Effector memory CD4-positive, alpha-beta T cell (primary cell): ENCODE data around the gene FNDC1.
"Not testable (repeated sequence)": the region's sequence is repeated elsewhere in the genome, so short reads cannot be mapped to it uniquely, and the experiment has no call there.

Experiments
- DNase-seq, 3 donors: peaks; one replicate each; pipeline ENCODE4 v3.0.0-alpha.2; 2020
- H3K27ac ChIP-seq: 2 replicates; pipeline ENCODE4 v1.7.0; 2013; ENCODE audit warnings: mild to moderate bottlenecking, low read length, moderate library complexity; ENCODE audit not compliant: insufficient read depth, poor library complexity, severe bottlenecking
- H3K27me3 ChIP-seq: replicated peaks from 2 replicates; pipeline ENCODE4 v1.7.0; 2013; ENCODE audit warnings: mild to moderate bottlenecking, low read length; ENCODE audit not compliant: insufficient read depth, control insufficient read depth, poor library complexity, severe bottlenecking
- H3K36me3 ChIP-seq: 2 replicates; pipeline ENCODE4 v1.7.0; 2013; ENCODE audit warnings: mild to moderate bottlenecking, low read length, moderate library complexity; ENCODE audit not compliant: control insufficient read depth, insufficient read depth
- H3K4me1 ChIP-seq: 2 replicates; pipeline ENCODE4 v1.7.0; 2013; ENCODE audit warnings: low read length, mild to moderate bottlenecking; ENCODE audit not compliant: control insufficient read depth, insufficient read depth, poor library complexity, severe bottlenecking
- H3K4me3 ChIP-seq: 2 replicates; pipeline ENCODE4 v1.7.0; 2013; ENCODE audit warnings: low read length, low read depth, mild to moderate bottlenecking; ENCODE audit not compliant: insufficient read depth, poor library complexity, severe bottlenecking
- H3K9me3 ChIP-seq: 2 replicates; pipeline ENCODE4 v1.7.0; 2013; ENCODE audit warnings: mild to moderate bottlenecking, low read length, moderate library complexity; ENCODE audit not compliant: control insufficient read depth
- total RNA-seq, 3 donors: gene quantifications; one replicate each; lab custom pipeline; 2026; lab: John Stamatoyannopoulos, UW

The FNDC1 gene
- total RNA-seq = 0 reads per million in 3 donors

- DNase-seq = peak; percentile 15 to 24 (median 19)
- peaks cover 31% of the 10 kb centered on the region for H3K27me3 ChIP-seq
Measured at GRCh38 chr6:159169193-159169555, at the start of gene FNDC1. FNDC1 (plus strand) TSS chr6:159169400; CDS start chr6:159169597, 197 bp downstream.

GRCh38 chr6:159119791-159120190, 49.4 kb upstream of the FNDC1 start:
- Histone ChIP-seq H3K4me3 (no peak overlapping the region), H3K27me3 (no peaks in the 10 kb centered on the region), H3K27ac (no peak overlapping the region), H3K4me1 (no peaks in the 10 kb centered on the region), H3K36me3 (no peaks in the 10 kb centered on the region), H3K9me3 (no peaks in the 10 kb centered on the region)
- DNase-seq = no peak

More at GRCh38 chr6:159169193-159169555, at the start of gene FNDC1:
- H3K4me1 ChIP-seq = peaks cover 13% of the 10 kb centered on the region
- H3K27ac ChIP-seq = no peak within 1 kb of the TSS
- H3K9me3 ChIP-seq = no peaks in the 10 kb centered on the region
- peak within 1 kb of the TSS; percentile 47 for H3K4me3 ChIP-seq
- H3K36me3 ChIP-seq = no peaks in the 10 kb centered on the region

DNA sequence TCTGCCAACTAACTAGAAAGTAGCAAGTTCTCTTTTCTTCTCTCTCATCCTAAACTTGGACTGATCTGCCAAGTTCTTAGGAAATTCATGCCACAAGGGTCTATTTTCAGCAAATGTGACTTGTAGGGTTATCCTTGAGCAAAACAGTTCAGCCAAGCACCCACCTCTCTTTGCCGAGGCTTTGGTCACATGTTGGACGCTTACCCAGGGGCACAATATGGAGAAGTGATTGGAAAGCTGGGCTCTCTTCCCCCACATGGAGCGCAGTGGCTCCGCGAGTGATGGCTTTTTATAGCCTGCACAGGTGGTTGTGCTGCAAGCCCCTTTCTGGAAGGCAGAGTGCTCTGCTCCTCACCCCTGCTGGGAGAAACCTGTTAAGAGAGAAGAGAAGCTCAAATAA, 47.7 kb upstream of the FNDC1 start:
- Histone ChIP-seq H3K4me3 (no peak overlapping the region), H3K27ac (no peak overlapping the region), H3K36me3 (no peaks in the 10 kb centered on the region), H3K27me3 (no peaks in the 10 kb centered on the region), H3K9me3 (no peaks in the 10 kb centered on the region), H3K4me1 (no peaks in the 10 kb centered on the region)
- DNase-seq = no peak

GRCh38 chr6:159122453-159122852, 46.7 kb upstream of the FNDC1 start:
- DNase-seq = no peak

DNA sequence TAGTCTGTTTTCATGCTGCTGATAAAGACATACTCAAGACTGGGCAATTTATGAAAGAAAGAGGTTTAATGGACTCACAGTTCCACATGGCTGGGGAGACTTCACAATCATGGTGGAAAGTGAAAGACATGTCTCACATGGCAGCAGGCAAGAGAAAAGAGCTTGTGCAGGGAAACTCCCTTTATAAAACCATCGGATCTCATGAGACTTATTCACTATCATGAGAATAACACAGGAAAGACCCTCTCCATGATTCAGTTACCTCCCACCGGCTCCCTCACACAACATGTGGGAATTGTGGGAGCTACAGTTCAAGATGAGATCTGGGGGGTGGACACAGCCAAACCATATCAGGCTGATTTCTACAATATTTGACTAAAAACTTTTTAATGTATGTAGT, 45.4 kb upstream of the FNDC1 start:
- H3K36me3 ChIP-seq, H3K4me1 ChIP-seq, DNase-seq, H3K27me3 ChIP-seq, H3K27ac ChIP-seq, H3K9me3 ChIP-seq, H3K4me3 ChIP-seq: not testable (repeated sequence)

More at GRCh38 chr6:159122453-159122852, 46.7 kb upstream of the FNDC1 start:
- H3K4me3 ChIP-seq = no peak overlapping the region
- H3K9me3 ChIP-seq = no peaks in the 10 kb centered on the region
- no peaks in the 10 kb centered on the region for H3K4me1 ChIP-seq
- no peaks in the 10 kb centered on the region for H3K36me3 ChIP-seq
- no peak overlapping the region for H3K27ac ChIP-seq
- no peaks in the 10 kb centered on the region for H3K27me3 ChIP-seq

GRCh38 chr6:159125014-159125609, 44.1 kb upstream of the FNDC1 start:
- no peaks in the 10 kb centered on the region for H3K36me3 ChIP-seq
- H3K4me1 ChIP-seq = no peaks in the 10 kb centered on the region
- no peak overlapping the region for H3K4me3 ChIP-seq
- no peaks in the 10 kb centered on the region for H3K9me3 ChIP-seq
- no peak for DNase-seq
- H3K27me3 ChIP-seq = no peaks in the 10 kb centered on the region
- no peak overlapping the region for H3K27ac ChIP-seq

DNA sequence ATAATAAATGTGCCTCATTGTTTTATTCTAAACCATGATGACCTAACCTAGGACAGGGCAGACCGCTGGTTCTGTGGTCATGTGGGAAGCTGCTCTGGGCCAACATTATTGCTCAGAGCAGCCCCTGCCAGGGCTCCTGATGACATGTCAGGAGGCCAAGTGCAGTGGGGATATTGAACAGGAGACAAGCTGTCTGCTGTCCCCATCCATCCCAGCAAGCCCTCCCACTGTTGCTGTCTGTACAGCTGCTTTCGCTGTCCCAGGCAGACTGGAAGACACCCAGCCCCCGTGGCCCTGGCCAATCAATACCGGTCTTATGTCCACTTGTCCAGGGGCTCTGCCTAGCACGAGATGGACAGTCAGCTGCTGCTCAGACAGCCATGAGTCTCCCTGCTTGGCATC, 43.2 kb upstream of the FNDC1 start:
- no peaks in the 10 kb centered on the region for H3K4me1 ChIP-seq
- H3K27ac ChIP-seq = no peak overlapping the region
- H3K4me3 ChIP-seq = no peak overlapping the region
- H3K27me3 ChIP-seq = no peaks in the 10 kb centered on the region
- no peaks in the 10 kb centered on the region for H3K9me3 ChIP-seq
- no peak for DNase-seq
- no peaks in the 10 kb centered on the region for H3K36me3 ChIP-seq

GRCh38 chr6:159126590-159126989, 42.6 kb upstream of the FNDC1 start:
- Histone ChIP-seq H3K27me3 (no peaks in the 10 kb centered on the region), H3K27ac (no peak overlapping the region), H3K4me1 (no peaks in the 10 kb centered on the region), H3K36me3 (no peaks in the 10 kb centered on the region), H3K4me3 (no peak overlapping the region), H3K9me3 (no peaks in the 10 kb centered on the region)
- DNase-seq = no peak

GRCh38 chr6:159127701-159128100, 41.5 kb upstream of the FNDC1 start:
- no peak for DNase-seq
- Histone ChIP-seq H3K36me3 (no peaks in the 10 kb centered on the region), H3K27ac (no peak overlapping the region), H3K9me3 (no peaks in the 10 kb centered on the region), H3K4me1 (no peaks in the 10 kb centered on the region), H3K4me3 (no peak overlapping the region), H3K27me3 (no peaks in the 10 kb centered on the region)

DNA sequence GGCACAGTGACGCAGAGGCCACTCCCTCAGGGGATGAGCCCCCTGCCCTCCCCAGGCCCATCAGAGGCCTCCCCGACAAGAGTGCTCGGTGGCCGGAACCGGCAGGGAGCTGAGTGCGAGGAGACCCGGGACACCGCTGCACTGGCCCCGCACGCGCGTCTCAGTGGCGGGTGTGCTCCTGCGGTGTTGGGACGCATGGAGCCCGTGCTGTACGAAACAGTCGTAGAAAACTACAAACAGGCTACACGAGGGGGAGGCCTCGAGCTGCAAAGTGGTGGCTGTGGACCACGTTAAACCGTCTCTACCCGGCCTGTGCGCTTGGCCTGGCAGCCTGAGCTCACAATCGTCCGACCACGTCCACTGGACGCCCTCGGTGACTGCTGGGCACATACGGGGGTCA, 40.2 kb upstream of the FNDC1 start:
- no peak overlapping the region for H3K27ac ChIP-seq
- no peaks in the 10 kb centered on the region for H3K36me3 ChIP-seq
- H3K4me1 ChIP-seq = no peaks in the 10 kb centered on the region
- H3K27me3 ChIP-seq = no peaks in the 10 kb centered on the region
- H3K4me3 ChIP-seq = no peak overlapping the region
- no peak for DNase-seq
- no peaks in the 10 kb centered on the region for H3K9me3 ChIP-seq
